Left ventricle myocardium superior (tissue), 1 donor: ENCODE results near the gene ARPC5L. TPM values are rescaled to one million over a fixed set of nuclear protein-coding genes. Genes with fewer than 3 reads are reported as not detected.

Experiments used
- total RNA-seq: library from RNA; stranded (reverse); fragmentation: NEBNext Ultra II Directional; extraction: Animal tissue kit (Norgen Biotek cat#: 25700); gene quantifications from one replicate; pipeline ENCODE4 v1.2.1, GENCODE V29; 2021
- donor health status: DM: no; HTN: yes; CAD: no; lungs with severe emphysema.

The ARPC5L gene
- total RNA-seq, 1 donor from 2014 or later, result 41.1 TPM

Other genes with a start within 250 kb of the ARPC5L start
- gene NR6A1, start 90.8 kb upstream of the ARPC5L start, total RNA-seq, result 1.9 TPM
- gene OLFML2A, start 85.0 kb upstream of the ARPC5L start, total RNA-seq, result 38.0 TPM
- not detected for gene WDR38, start 8.7 kb upstream of the ARPC5L start, total RNA-seq
- 676 TPM for gene RPL35, start 173 bp upstream of the ARPC5L start, total RNA-seq
- gene GOLGA1, start 79.0 kb downstream of the ARPC5L start, total RNA-seq, result 19.9 TPM